Smooth muscle cell (in vitro differentiated cells): ENCODE measurements around the gene ST6GALNAC4. TPM values are rescaled to one million over a fixed set of nuclear protein-coding genes. Genes with fewer than 3 reads are reported as not detected.

Experiments used
- DNase-seq: peaks from one replicate; lab custom pipeline; 2025; ENCODE audit not compliant: unreplicated experiment; lab: John Stamatoyannopoulos, UW
- H2AFZ ChIP-seq: fragments of 200-600 bp; sonication (generic); 2 replicates; pipeline ENCODE4 v1.6.0; 2016; ENCODE audit warnings: antibody characterized with exemption, low read depth, mild to moderate bottlenecking
- H3F3A ChIP-seq: fragments of 200-600 bp; sonication (generic); 2 replicates; pipeline ENCODE4 v1.6.0; 2017; ENCODE audit warnings: antibody characterized with exemption, low read depth
- H3K27ac ChIP-seq: fragments of 200-600 bp; sonication (generic); 2 replicates; pipeline ENCODE4 v1.5.1; 2016; ENCODE audit warnings: low read depth, mild to moderate bottlenecking
- H3K27me3 ChIP-seq: fragments of 200-600 bp; sonication (generic); 2 replicates; pipeline ENCODE4 v1.6.1; 2016; ENCODE audit warnings: low read depth, mild to moderate bottlenecking
- H3K36me3 ChIP-seq: fragments of 200-600 bp; sonication (generic); 2 replicates; pipeline ENCODE4 v1.5.1; 2016; ENCODE audit warnings: low read depth
- H3K4me1 ChIP-seq: fragments of 200-600 bp; sonication (generic); 2 replicates; pipeline ENCODE4 v1.5.1; 2016; ENCODE audit warnings: low read depth
- H3K4me2 ChIP-seq: fragments of 200-600 bp; sonication (generic); 2 replicates; pipeline ENCODE4 v1.6.0; 2016; ENCODE audit warnings: mild to moderate bottlenecking
- H3K4me3 ChIP-seq: fragments of 200-600 bp; sonication (generic); 2 replicates; pipeline ENCODE4 v1.5.1; 2016; ENCODE audit warnings: mild to moderate bottlenecking
- H3K79me2 ChIP-seq: fragments of 200-600 bp; sonication (generic); 2 replicates; pipeline ENCODE4 v1.6.0; 2016; ENCODE audit warnings: low read depth, mild to moderate bottlenecking
- H3K9ac ChIP-seq: fragments of 200-600 bp; sonication (generic); 2 replicates; pipeline ENCODE4 v1.6.0; 2016; ENCODE audit warnings: low read depth
- H3K9me3 ChIP-seq: fragments of 200-600 bp; sonication (generic); replicated peaks from 2 replicates; pipeline ENCODE4 v1.5.1; 2016; ENCODE audit warnings: low read depth
- H4K20me1 ChIP-seq: fragments of 200-600 bp; sonication (generic); 2 replicates; pipeline ENCODE4 v1.6.0; 2016; ENCODE audit warnings: low read depth
- CTCF ChIP-seq: fragments of 200-600 bp; sonication (generic); IDR thresholded peaks from 2 replicates; pipeline ENCODE4 v1.5.1; 2017; ENCODE audit warnings: borderline replicate concordance, mild to moderate bottlenecking, antibody characterized with exemption; ENCODE audit not compliant: insufficient read depth, poor library complexity, severe bottlenecking
- whole genome bisulfite sequencing: methylation state at CpG from one replicate; pipeline ENCODE4 v1.1.7; 2016; ENCODE audit warnings: low lambda C conversion rate; 5-methylcytosine and 5-hydroxymethylcytosine counted together
- polyA plus RNA-seq: library from polyadenylated mRNA; unstranded; fragments of >200 nt; fragmentation: Nextera tagmentation; extraction: Ambion mirVana; gene quantifications from 2 replicates; pipeline ENCODE4 v1.2.1, GENCODE V29; 2016
- total RNA-seq: library from RNA; depleted of rRNA; stranded (reverse); fragments of >200 nt; gene quantifications from 2 replicates; pipeline ENCODE4 v1.2.3, GENCODE V29; 2014

Gene ST6GALNAC4
- total and polyA plus RNA-seq, 2 experiments from 2014 or later = 12.1 to 22.5 TPM

DNA sequence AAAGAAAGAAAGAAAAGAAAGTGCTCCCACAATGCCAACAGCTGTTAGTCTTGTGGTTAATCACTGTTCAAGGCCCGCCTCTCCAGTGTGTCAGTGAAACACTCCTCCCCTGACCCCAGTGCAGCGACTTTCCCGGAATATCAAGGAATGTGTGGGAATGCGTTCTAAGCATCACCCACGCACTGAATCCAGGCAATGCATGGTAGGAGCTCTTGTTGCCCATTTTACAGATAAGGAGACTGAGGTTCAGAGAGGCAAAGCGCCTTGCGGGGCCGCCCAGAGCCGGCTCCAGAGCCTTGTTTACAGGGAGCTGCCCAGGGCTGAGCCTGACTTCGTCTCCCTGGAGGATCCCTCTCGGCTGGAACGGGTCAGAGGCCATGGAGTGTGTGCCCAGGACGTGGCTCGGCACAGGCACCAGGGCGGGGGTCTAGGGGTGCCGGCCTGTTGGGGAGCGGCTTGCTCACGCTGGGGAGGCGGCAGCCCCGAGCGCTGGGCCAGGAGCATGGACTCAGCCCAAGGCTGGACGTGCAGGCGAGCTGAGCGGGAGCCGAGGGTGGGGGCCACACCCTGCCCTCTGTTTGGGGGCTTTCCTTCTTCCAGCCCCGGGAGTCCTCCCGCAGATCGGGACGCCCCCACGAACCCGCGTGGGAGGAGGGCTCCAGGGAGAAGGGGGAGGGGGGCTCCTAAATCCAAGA is 18.3 kb downstream of the ST6GALNAC4 start:
- H3K79me2 ChIP-seq = no peaks in the 10 kb centered on the region
- peaks cover 21% of the 10 kb centered on the region for H3K4me1 ChIP-seq
- WGBS = 16% methylated on average over 25 of the region's 32 CpGs
- H3K36me3 ChIP-seq = peaks cover 14% of the 10 kb centered on the region
- H4K20me1 ChIP-seq = peaks cover 25% of the 10 kb centered on the region
- H3K27me3 ChIP-seq = no peaks in the 10 kb centered on the region
- peak overlapping the region; percentile 87 for H3K9ac ChIP-seq
- H2AFZ ChIP-seq = peak overlapping the region; percentile 82
- peak overlapping the region; percentile 68 for H3K4me3 ChIP-seq
- H3K27ac ChIP-seq = peak overlapping the region; percentile 36
- H3K9me3 ChIP-seq = no peaks in the 10 kb centered on the region
- peak; percentile 64 for DNase-seq
- peak overlapping the region; percentile 91 for H3K4me2 ChIP-seq
- H3F3A ChIP-seq = peaks cover 5% of the 10 kb centered on the region
- no peak for TF ChIP-seq CTCF

- Histone ChIP-seq H3K4me3 (no peak overlapping the region), H3K9ac (no peak overlapping the region), H3K4me1 (peaks cover 16% of the 10 kb centered on the region), H3F3A (peaks cover 5% of the 10 kb centered on the region), H3K79me2 (no peaks in the 10 kb centered on the region), H3K36me3 (peaks cover 17% of the 10 kb centered on the region), H3K9me3 (no peaks in the 10 kb centered on the region), H3K4me2 (peak overlapping the region; percentile 63), H3K27ac (peak overlapping the region; percentile 19), H4K20me1 (peaks cover 25% of the 10 kb centered on the region), H3K27me3 (no peaks in the 10 kb centered on the region), H2AFZ (no peak overlapping the region)
- WGBS = 20% methylated on average over 16 of the region's 19 CpGs
- peak; percentile 68 for DNase-seq
- no peak for TF ChIP-seq CTCF
Measured at GRCh38 chr9:127897193-127897692, 19.6 kb downstream of the ST6GALNAC4 start.

GRCh38 chr9:127896395-127897192 is 20.2 kb downstream of the ST6GALNAC4 start:
- no peak overlapping the region for H2AFZ ChIP-seq
- DNase-seq = no peak
- H3F3A ChIP-seq = peaks cover 5% of the 10 kb centered on the region
- H3K79me2 ChIP-seq = no peaks in the 10 kb centered on the region
- H3K4me2 ChIP-seq = no peak overlapping the region
- H3K27ac ChIP-seq = no peak overlapping the region
- H3K9me3 ChIP-seq = no peaks in the 10 kb centered on the region
- no peak for TF ChIP-seq CTCF
- peaks cover 16% of the 10 kb centered on the region for H3K4me1 ChIP-seq
- no peak overlapping the region for H3K4me3 ChIP-seq
- H3K9ac ChIP-seq = no peak overlapping the region
- WGBS = 86% methylated on average over 16 of the region's 16 CpGs
- H3K36me3 ChIP-seq = peaks cover 17% of the 10 kb centered on the region
- peaks cover 25% of the 10 kb centered on the region for H4K20me1 ChIP-seq
- no peaks in the 10 kb centered on the region for H3K27me3 ChIP-seq
